Astrocyte (in vitro differentiated cells and primary cell): ENCODE results near the gene MLN. TPM values are rescaled to one million over a fixed set of nuclear protein-coding genes. Genes with fewer than 3 reads are reported as not detected.

Experiments
- DNase-seq: peaks from one replicate; pipeline ENCODE4 v3.0.0-alpha.2; 2010; ENCODE audit warnings: low read depth
- FAIRE-seq: peaks from 2 replicates; lab custom pipeline; 2011; peaks lifted over from hg19 to GRCh38; lab: Jason Lieb, UNC
- H2AFZ ChIP-seq: 2 replicates; pipeline ENCODE4 v1.6.0; 2012; ENCODE audit warnings: low read depth, low read length, inconsistent platforms
- H3K27ac ChIP-seq: 2 replicates; pipeline ENCODE4 v1.5.1; 2011; ENCODE audit warnings: low read depth, low read length, inconsistent platforms
- H3K27me3 ChIP-seq: 2 replicates; pipeline ENCODE4 v1.6.0; 2011; ENCODE audit warnings: low read length, inconsistent platforms; ENCODE audit not compliant: insufficient read depth
- H3K36me3 ChIP-seq: 2 replicates; pipeline ENCODE4 v1.5.1; 2011; ENCODE audit warnings: low read length, inconsistent platforms; ENCODE audit not compliant: insufficient read depth
- H3K4me1 ChIP-seq: 2 replicates; pipeline ENCODE4 v1.5.1; 2011; ENCODE audit warnings: low read length, inconsistent platforms; ENCODE audit not compliant: insufficient read depth
- H3K4me2 ChIP-seq: 2 replicates; pipeline ENCODE4 v1.6.0; 2012; ENCODE audit warnings: low read length, inconsistent platforms
- H3K4me3 ChIP-seq: 2 replicates; pipeline ENCODE4 v1.5.1; 2011; ENCODE audit warnings: low read depth, mild to moderate bottlenecking, low read length, inconsistent platforms; ENCODE audit not compliant: insufficient read depth
- H3K79me2 ChIP-seq: 2 replicates; pipeline ENCODE4 v1.6.0; 2012; ENCODE audit warnings: mild to moderate bottlenecking, low read length, inconsistent platforms; ENCODE audit not compliant: insufficient read depth
- H3K9ac ChIP-seq: 2 replicates; pipeline ENCODE4 v1.6.0; 2012; ENCODE audit warnings: mild to moderate bottlenecking, low read length, inconsistent platforms
- H3K9me3 ChIP-seq: 2 replicates; pipeline ENCODE4 v1.5.1; 2012; ENCODE audit warnings: low read depth, mild to moderate bottlenecking, low read length, inconsistent platforms; ENCODE audit not compliant: insufficient read depth
- H4K20me1 ChIP-seq: 2 replicates; pipeline ENCODE4 v1.6.0; 2012; ENCODE audit warnings: low read length, inconsistent platforms; ENCODE audit not compliant: insufficient read depth
- H3K27ac Mint-ChIP-seq: one replicate; pipeline ENCODE4 v1.8.0; 2021; ENCODE audit warnings: mild to moderate bottlenecking, mixed read lengths; ENCODE audit not compliant: unreplicated experiment
- H3K27me3 Mint-ChIP-seq: one replicate; pipeline ENCODE4 v1.8.0; 2021; ENCODE audit warnings: low read depth, mixed read lengths; ENCODE audit not compliant: unreplicated experiment
- H3K36me3 Mint-ChIP-seq: one replicate; pipeline ENCODE4 v1.8.0; 2021; ENCODE audit warnings: low read depth, mixed read lengths; ENCODE audit not compliant: unreplicated experiment
- H3K4me1 Mint-ChIP-seq: one replicate; pipeline ENCODE4 v1.8.0; 2021; ENCODE audit warnings: low read depth, mixed read lengths; ENCODE audit not compliant: unreplicated experiment
- H3K4me3 Mint-ChIP-seq: one replicate; pipeline ENCODE4 v1.8.0; 2021; ENCODE audit warnings: mild to moderate bottlenecking, moderate library complexity, mixed read lengths; ENCODE audit not compliant: unreplicated experiment
- H3K9me3 Mint-ChIP-seq: one replicate; pipeline ENCODE4 v1.8.0; 2021; ENCODE audit warnings: mild to moderate bottlenecking, mixed read lengths; ENCODE audit not compliant: unreplicated experiment
- EZH2 ChIP-seq: IDR thresholded peaks from 2 replicates; pipeline ENCODE4 v1.6.1; 2012; ENCODE audit warnings: mild to moderate bottlenecking, low read length, inconsistent platforms; ENCODE audit not compliant: insufficient read depth
- total RNA-seq: library from RNA; stranded (reverse); gene quantifications from 2 replicates; pipeline ENCODE4 v1.2.1, GENCODE V29; 2021
- TF ChIP-seq, protein P1 (sequence below): IDR thresholded peaks from 2 replicates; pipeline ENCODE4 v1.5.1; 2011; ENCODE audit warnings: low read depth, mild to moderate bottlenecking, inconsistent platforms, low read length, moderate library complexity; ENCODE audit not compliant: insufficient read depth

MLN gene
- total RNA-seq, 1 donor from 2014 or later, result not detected

DNA sequence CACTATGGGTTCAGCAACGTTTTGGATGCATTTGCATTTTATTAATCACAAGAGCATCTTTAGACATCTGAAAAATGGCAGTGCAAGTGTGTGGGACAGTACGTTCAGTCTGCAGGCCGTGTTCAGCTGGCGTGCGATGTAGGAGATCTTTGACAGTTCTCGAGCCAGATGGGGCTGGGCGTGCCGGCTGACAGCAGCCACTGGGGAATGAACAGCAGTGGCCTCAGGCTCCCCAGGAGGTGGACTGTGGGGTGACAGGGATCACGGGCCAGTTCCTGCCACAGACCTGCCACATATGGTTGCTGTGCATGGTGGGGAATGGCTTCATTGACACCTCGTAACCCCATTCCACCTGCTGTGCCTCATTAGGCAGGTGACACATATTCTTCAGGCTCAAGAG lies 16.4 kb upstream of the MLN start:
- no peak overlapping the region for H3K9ac ChIP-seq
- Mint-ChIP-seq H3K27me3 (peaks cover 61% of the 10 kb centered on the region), H3K4me1 (no peaks in the 10 kb centered on the region), H3K4me3 (no peak overlapping the region), H3K36me3 (no peaks in the 10 kb centered on the region), H3K27ac (no peak overlapping the region), H3K9me3 (no peaks in the 10 kb centered on the region)
- H3K27ac ChIP-seq, result no peak overlapping the region
- no peak for TF ChIP-seq EZH2
- TF ChIP-seq, protein P1, sequence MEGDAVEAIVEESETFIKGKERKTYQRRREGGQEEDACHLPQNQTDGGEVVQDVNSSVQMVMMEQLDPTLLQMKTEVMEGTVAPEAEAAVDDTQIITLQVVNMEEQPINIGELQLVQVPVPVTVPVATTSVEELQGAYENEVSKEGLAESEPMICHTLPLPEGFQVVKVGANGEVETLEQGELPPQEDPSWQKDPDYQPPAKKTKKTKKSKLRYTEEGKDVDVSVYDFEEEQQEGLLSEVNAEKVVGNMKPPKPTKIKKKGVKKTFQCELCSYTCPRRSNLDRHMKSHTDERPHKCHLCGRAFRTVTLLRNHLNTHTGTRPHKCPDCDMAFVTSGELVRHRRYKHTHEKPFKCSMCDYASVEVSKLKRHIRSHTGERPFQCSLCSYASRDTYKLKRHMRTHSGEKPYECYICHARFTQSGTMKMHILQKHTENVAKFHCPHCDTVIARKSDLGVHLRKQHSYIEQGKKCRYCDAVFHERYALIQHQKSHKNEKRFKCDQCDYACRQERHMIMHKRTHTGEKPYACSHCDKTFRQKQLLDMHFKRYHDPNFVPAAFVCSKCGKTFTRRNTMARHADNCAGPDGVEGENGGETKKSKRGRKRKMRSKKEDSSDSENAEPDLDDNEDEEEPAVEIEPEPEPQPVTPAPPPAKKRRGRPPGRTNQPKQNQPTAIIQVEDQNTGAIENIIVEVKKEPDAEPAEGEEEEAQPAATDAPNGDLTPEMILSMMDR, result no peak
- no peaks in the 10 kb centered on the region for H4K20me1 ChIP-seq
- no peaks in the 10 kb centered on the region for H3K4me1 ChIP-seq
- peaks cover 6% of the 10 kb centered on the region for H3K27me3 ChIP-seq
- H3K79me2 ChIP-seq, result no peaks in the 10 kb centered on the region
- DNase-seq (no peak), FAIRE-seq (no peak)
- H2AFZ ChIP-seq, result no peak overlapping the region
- H3K9me3 ChIP-seq, result no peaks in the 10 kb centered on the region
- H3K4me2 ChIP-seq, result no peak overlapping the region
- no peak overlapping the region for H3K4me3 ChIP-seq
- H3K36me3 ChIP-seq, result no peaks in the 10 kb centered on the region

DNA sequence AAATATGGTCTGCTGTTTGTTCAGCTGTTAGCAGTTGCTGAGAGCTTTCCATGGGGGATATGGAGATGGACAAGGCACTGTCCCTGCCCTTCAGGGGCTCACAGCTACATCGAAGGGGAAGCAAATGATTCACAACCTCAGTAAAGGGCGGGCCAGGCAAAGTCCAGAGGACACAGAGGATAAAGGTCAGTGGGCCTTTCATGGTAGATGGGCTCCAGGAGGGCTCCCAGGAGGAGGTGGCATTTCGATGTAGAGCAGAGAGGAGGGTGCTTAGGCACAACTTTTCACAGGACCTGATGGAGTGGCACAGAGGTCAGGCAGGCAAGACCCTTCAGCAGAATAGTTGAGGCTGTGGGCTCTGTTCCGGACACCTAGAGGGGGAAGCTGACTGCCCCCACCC lies 15.2 kb upstream of the MLN start:
- Mint-ChIP-seq H3K9me3 (no peaks in the 10 kb centered on the region), H3K36me3 (no peaks in the 10 kb centered on the region), H3K27ac (no peak overlapping the region), H3K4me1 (no peaks in the 10 kb centered on the region), H3K27me3 (peaks cover 53% of the 10 kb centered on the region), H3K4me3 (no peak overlapping the region)
- H2AFZ ChIP-seq, result no peak overlapping the region
- no peak overlapping the region for H3K4me3 ChIP-seq
- no peaks in the 10 kb centered on the region for H3K79me2 ChIP-seq
- H3K36me3 ChIP-seq, result no peaks in the 10 kb centered on the region
- no peak overlapping the region for H3K4me2 ChIP-seq
- H3K27me3 ChIP-seq, result peaks cover 11% of the 10 kb centered on the region
- TF ChIP-seq, protein P1, result no peak
- TF ChIP-seq EZH2, result no peak
- no peak for DNase-seq
- no peak overlapping the region for H3K9ac ChIP-seq
- FAIRE-seq, result no peak
- no peak overlapping the region for H3K27ac ChIP-seq
- H3K9me3 ChIP-seq, result no peaks in the 10 kb centered on the region
- no peaks in the 10 kb centered on the region for H3K4me1 ChIP-seq
- no peaks in the 10 kb centered on the region for H4K20me1 ChIP-seq

DNA sequence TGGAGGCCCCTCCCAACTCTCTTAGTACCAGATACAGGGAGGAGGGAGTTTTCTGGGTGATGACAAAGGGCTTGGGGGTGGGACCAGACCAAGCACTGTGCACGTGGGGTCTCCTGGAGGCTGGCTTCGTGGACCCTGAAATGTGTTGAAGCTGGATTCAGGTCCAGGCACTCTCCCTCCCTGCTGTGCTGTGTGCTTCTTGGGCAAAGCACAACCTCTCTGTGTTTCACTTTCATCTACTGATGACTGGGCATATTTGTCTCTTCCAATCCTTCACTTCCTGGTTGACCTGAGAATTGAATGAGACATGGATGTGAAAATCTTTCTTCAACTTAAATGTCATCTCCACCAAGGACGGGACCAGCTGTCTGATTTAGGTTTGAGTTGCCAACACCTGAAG lies 14.5 kb upstream of the MLN start:
- Mint-ChIP-seq H3K4me3 (no peak overlapping the region), H3K27me3 (peaks cover 52% of the 10 kb centered on the region), H3K4me1 (no peaks in the 10 kb centered on the region), H3K9me3 (no peaks in the 10 kb centered on the region), H3K36me3 (no peaks in the 10 kb centered on the region), H3K27ac (no peak overlapping the region)
- DNase-seq (no peak), FAIRE-seq (no peak)
- TF ChIP-seq, protein P1, result no peak
- no peak for TF ChIP-seq EZH2
- no peaks in the 10 kb centered on the region for H3K9me3 ChIP-seq
- H3K36me3 ChIP-seq, result no peaks in the 10 kb centered on the region
- H2AFZ ChIP-seq, result no peak overlapping the region
- no peak overlapping the region for H3K4me2 ChIP-seq
- H4K20me1 ChIP-seq, result no peaks in the 10 kb centered on the region
- no peaks in the 10 kb centered on the region for H3K4me1 ChIP-seq
- no peak overlapping the region for H3K27ac ChIP-seq
- H3K79me2 ChIP-seq, result no peaks in the 10 kb centered on the region
- H3K9ac ChIP-seq, result no peak overlapping the region
- peaks cover 11% of the 10 kb centered on the region for H3K27me3 ChIP-seq
- no peak overlapping the region for H3K4me3 ChIP-seq
